Endothelial cell of hepatic sinusoid (primary cell): ENCODE measurements around the gene CNOT11.
"Not testable (repeated sequence)": the region's sequence is repeated elsewhere in the genome, so short reads cannot be mapped to it uniquely, and the experiment has no call there.

ENCODE experiments used
- in situ Hi-C: cut with HindIII; loops from 2 replicates; pipeline ENCODE4 v1.10.0; 2017; ENCODE audit warnings: low sequenced_read_pairs

CNOT11 gene

GRCh38 chr2:101244899-101245298 lies 7.8 kb upstream of the CNOT11 start:
- in situ Hi-C loops, result not testable (repeated sequence)

DNA sequence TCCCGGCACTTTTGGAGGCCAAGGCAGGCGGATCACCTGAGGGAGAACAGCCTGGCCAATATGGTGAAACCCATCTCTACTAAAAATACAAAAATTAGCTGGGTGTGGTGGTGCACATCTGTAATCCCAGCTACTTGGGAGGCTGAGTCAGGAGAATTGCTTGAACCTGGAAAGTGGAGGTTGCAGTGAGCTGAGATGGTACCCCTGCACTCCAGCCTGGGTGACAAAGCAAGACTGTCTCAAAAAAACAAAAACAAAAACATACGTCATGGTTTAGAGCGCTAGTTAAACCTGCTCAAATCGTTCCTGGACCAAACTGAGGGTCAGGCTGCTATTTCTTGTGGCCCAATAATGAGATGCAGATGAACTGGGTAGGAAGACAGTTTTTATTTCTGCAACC lies 7.2 kb upstream of the CNOT11 start:
- in situ Hi-C loops, result not testable (repeated sequence)

- in situ Hi-C loops, result not testable (repeated sequence)
These were observed 3.9 kb upstream of the CNOT11 start for GRCh38 chr2:101248756-101249155.

DNA sequence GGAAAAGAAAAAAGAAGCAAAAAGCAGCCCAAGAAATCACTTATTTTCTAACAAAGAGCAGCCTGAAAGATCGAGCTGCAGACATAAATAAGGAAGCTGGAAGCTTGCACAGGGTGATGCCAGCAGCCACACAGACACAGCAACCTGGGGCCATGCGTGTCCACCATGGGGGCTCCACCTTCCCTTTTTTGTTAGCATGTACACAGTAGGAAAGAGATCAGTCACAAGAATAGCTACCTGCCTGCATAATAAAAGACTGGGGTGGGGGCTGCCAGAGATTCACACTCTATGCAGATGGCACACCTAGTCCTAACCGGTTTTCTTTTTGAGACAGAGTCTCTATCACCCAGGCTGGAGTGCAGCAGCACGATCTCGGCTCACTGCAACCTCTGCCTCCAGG lies 2.9 kb upstream of the CNOT11 start:
- in situ Hi-C loops, result no loop called here

- in situ Hi-C loops, result not testable (repeated sequence)
These were observed 1.4 kb upstream of the CNOT11 start for GRCh38 chr2:101251246-101251781.

- in situ Hi-C loops, result no loop called here
These were observed 760 bp upstream of the CNOT11 start for GRCh38 chr2:101251844-101252407.

DNA sequence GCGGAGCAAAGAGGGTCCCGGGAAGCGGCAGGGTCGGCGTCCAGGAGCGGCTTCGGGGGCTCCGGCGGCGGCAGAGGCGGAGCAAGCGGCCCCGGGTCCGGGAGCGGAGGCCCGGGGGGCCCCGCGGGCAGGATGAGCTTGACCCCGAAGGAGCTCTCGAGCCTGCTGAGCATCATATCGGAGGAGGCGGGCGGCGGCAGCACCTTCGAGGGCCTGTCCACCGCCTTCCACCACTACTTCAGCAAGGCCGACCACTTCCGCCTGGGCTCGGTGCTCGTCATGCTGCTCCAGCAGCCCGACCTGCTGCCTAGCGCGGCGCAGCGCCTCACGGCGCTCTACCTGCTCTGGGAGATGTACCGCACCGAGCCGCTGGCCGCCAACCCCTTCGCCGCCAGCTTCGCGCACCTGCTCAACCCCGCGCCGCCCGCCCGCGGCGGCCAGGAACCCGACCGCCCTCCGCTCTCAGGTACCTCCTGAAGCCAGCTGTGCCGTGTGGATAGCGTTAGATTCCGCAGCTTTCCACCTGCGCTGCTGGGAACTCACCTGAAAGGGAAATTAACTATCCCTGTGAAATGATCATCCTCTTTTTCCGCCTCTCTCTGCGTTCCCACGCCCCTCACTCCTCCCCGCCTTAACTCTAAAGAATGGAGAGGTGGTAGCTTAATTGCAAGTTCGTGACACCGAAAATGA lies 472 bp downstream of the CNOT11 start:
- in situ Hi-C loops, result no loop called here

- in situ Hi-C loops, result no loop called here
These were observed 1.2 kb downstream of the CNOT11 start for GRCh38 chr2:101253703-101254450.

DNA sequence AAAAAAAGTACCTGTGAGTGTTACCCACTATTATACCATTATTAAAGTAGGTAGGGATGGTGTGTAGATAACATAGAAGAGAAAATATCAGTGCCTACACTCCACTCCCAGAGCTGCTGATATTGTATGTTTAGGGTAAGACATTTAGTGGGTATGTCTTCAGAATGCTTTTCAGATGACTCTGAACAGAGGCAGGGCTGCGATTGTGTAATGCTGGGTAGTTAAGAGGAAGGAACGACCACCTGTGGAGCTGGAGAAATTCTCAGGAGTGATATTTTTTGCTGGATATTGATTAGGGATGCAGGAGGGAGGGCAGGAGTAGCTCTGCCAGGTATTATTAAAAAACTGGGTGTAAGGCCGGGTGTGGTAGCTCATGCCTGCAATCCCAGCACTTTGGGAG lies 2.8 kb downstream of the CNOT11 start:
- in situ Hi-C loops, result no loop called here

DNA sequence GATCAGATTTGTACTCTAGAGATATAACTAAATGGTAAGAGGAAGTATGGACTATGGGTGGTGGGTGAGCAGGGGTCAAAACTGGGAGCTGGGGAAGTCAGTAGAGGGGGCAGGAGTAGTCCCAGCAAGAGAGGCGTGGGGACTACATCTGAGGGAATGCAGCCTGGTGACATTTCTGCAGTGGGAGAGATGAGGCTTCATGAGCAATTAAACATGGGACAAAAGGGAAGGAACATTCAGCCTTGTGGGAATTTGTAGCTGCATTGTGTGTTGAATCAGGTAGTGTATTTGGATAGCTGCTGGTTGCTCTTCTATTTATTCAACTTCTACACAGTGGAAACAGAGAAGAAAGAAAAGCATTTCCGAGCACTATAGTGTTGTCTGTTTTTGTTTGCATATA lies 3.6 kb downstream of the CNOT11 start:
- in situ Hi-C loops, result no loop called here

GRCh38 chr2:101258804-101259203 lies 6.1 kb downstream of the CNOT11 start:
- in situ Hi-C loops, result no loop called here

DNA sequence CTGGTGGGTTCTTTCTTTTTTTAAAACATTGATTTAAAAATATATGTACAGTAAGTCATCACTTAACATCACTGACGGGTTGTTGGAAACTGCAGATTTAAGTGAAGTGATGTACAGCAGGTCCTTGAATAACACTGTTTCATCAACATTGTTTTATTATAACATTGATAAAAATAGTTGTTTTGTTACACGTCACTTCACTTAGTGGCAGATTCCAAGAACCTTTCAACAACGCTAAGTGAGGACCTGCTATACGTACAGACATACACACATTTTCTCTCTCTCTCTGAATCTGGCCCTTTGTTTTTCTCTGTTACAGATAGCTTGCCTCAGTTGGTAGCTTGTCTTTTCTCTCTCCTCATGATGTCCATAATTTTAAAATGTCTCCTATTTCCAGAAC lies 9.5 kb downstream of the CNOT11 start:
- in situ Hi-C loops, result no loop called here

DNA sequence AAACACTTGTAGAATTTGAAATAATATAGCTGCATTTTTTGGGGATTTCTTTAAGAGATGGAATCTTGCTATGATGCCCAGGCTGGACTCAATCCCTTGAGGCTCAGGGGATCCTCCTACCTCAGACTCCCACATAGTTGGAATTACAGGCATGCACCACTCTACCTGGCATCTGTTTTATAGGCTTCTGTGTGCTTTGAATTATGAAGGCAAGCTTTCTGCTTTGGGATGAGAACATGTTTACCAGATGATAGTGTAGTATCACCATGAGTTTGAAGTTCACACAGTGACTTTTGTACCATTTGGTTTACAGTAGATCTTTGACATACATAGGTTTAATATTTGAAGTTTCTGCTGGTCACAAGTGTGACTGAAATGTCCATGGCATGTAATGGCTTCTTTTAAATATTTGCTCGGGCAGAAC lies 10.7 kb downstream of the CNOT11 start:
- in situ Hi-C loops, result no loop called here

GRCh38 chr2:101264360-101264939 lies 11.8 kb downstream of the CNOT11 start:
- in situ Hi-C loops, result no loop called here

DNA sequence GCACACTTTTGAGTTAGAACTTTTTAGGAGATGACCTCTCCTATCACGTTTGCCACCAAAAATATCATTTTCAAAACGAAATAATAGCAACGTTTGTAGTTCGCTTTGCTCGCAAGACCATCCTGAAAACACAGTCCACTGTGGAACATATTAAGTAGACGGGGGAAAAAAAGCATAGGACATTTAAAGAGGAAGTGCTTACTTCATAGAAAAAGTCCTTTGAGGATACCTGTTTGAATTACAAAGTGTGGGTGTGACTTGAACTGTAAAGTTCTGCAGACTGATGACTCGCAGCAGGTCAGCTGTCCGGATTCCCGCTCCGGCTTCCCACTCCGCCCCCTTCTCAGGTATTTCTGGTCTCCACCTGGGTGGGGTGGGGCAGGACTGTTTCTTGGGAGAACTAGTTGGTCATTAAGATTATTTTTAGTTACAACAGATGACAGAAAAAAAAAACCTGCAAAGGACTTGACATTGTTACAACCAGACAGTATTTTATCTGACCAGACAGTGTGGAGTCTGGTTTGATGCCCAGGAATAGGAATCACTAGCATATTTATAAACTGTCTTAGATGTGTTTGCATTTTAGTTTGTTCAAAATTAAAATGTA lies 13.3 kb downstream of the CNOT11 start:
- in situ Hi-C loops, result no loop called here

- in situ Hi-C loops, result no loop called here
These were observed 15.3 kb downstream of the CNOT11 start for GRCh38 chr2:101267671-101268656.

GRCh38 chr2:101270700-101271259 lies 18.1 kb downstream of the CNOT11 start:
- in situ Hi-C loops, result no loop called here

GRCh38 chr2:101272045-101272784 lies 19.5 kb downstream of the CNOT11 start:
- in situ Hi-C loops, result no loop called here

GRCh38 chr2:101273056-101273455 lies 20.4 kb downstream of the CNOT11 start:
- in situ Hi-C loops, result no loop called here
